Cerebellar cortex (tissue), 1 donor: ENCODE data around the gene S100PBP.
A peak's percentile ranks its signal among the peaks of the same experiment; 100 is the strongest.

Source experiments
- DNase-seq: peaks from one replicate; pipeline ENCODE4 v3.0.0-alpha.2; 2015; ENCODE audit warnings: low spot score

Gene S100PBP

GRCh38 chr1:32870615-32871363 is 53.3 kb downstream of the S100PBP start, which contains the start of gene FNDC5:
TSS of gene FNDC5 (minus strand) at chr1:32870912.
- DNase-seq, result no peak

DNA sequence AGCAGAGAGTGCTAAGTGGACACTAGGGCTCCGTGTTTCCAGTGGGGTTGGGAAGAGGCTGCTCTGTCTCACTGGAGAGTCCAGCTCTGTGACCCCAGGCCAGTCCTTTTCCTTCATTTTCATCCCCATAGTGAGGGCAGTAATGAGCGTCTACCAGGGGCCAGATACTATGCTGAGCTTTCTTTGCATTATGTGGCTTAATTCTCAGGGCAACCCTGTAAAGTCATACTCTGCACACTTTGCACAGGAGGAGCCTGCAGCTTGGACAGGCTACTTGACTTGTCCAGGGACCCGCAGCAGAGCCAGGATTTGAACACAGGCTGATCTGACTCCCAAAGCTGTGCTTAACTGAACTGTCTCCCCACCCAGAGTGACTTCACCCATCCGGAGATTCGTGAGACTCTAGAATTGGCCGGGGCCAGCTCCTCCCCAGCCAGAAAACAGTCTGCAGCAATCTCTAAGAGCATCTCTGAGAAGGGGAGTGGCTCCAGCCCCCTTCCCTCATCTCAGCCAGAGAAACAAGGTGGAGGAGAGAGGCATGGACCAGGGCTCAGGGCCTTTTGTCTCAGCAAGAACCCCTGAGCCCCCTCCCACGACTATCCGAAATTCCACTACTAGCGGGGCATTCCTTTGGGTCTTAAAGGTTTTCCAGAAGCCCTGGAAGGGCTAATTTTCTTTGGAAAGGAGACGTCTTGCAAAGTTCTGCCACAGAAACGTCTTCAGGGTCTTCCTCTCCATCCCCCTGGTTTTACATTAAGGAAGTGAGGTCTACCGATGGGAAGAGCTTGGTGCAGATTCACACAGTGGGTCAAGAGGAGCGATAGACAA is 54.1 kb downstream of the S100PBP start:
- peak; percentile 46 for DNase-seq

GRCh38 chr1:32872192-32872460 is 54.7 kb downstream of the S100PBP start:
- no peak for DNase-seq

- no peak for DNase-seq
Observed at GRCh38 chr1:32873484-32873883, 56.0 kb downstream of the S100PBP start.

DNA sequence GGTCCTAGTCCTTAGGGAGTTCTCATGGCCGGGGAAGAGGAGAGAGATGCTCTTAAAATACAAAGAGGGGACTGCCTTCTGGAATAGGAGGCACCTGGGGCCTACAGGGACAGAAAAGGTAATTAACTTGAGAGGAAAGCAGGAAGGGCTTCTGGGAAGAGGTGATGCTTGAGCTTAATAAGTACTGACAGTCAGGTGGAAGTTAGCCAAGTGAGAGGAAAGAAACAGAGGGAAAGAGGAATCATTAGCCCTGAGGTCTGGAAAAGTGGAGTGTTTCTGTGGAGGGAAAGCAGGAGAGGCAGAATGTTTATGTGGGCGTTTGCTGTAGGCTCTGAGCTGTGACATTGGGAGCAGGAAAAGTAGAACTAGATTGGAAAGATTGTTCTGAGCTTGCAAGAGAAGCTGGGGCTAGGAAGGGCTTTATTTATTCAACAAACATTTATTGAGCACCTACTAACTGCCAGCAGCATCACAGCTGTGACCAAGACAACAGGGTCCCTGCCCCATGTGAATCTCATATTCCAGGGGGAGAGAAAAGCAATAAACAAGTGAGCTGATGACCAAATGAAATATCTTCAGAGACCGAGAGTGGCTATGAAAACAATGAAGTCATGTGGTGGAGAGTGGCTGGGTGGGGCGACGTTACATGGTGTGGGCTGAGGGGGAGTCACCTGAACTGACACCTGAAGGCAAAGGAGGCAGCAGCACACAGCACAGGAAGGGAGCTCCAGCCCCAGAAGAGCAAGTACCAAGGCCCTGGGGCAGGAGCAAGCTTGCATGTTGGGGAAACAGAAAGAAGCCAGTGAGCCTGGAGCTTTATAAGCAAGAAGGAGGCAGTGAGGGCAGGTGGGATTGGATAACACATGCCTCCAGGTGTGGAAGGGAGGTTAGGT is 57.7 kb downstream of the S100PBP start:
- no peak for DNase-seq

GRCh38 chr1:32876341-32877210 is 59.1 kb downstream of the S100PBP start:
- peak; percentile 50 for DNase-seq

DNA sequence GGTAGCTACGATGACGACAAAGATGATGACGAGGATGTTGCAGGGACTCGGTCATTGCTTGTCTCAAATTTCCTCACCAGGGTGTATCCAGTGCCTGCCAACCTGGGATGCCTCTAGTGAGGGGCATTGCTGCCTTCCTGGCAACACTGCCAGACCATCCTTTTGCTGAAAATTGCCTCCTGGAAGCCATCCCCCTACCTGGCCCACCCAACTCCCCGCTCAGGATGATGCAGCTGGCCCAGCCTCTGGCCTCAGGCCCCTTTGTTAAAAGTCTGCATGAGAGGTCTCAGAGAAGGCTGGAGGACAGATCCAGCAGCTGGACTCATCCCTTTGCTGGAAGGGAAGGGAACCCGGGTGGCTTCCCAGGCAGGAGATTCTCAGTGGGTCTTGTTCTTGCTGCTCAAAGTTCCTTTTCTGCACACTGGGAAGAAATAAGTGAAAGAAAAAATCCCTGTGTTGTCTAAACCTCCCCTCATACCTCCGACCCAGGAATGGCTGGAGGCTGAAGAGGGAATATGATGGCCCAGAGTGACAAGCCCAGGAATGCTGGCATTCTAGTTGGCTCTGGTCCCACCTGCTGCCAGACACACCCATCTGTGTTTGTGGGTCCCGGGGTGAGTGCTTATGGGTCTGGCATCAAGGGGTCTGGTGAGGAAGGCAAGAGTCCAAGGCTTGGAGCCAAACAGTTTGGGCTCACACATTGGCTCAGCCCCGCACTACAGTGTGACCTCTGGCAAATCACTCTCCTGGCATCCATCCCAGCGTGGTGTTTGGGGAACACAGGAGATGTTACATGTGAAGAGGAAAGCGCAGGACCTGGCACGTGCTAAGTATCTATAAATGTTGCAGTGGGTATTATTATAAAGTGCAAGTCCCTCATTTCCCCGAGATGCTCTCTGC is 60.0 kb downstream of the S100PBP start:
- DNase-seq, result peak; percentile 78

DNA sequence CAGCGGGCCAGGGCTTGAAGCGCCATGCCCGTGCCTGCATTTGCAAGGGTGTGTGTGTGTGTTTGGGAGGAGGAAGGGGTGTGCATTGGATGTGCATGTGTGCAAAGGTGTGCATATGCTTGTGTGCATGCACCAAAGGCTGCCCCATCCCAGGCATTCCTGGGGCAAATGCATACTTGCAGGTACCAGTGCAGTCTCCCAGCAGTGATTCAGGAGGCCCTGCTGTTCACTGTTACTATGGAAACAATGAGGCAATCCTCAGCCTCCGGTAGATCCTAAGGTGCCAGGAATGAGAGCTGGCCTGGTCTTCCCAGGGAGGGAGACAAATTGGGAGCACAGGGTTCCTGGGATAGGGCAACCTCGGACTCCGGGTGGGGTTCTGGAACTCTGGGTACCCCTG is 60.7 kb downstream of the S100PBP start:
- peak; percentile 93 for DNase-seq

GRCh38 chr1:32878637-32879041 is 61.2 kb downstream of the S100PBP start:
- DNase-seq, result no peak

GRCh38 chr1:32881291-32881690 is 63.8 kb downstream of the S100PBP start:
- no peak for DNase-seq

- peak; percentile 92 for DNase-seq
Observed at GRCh38 chr1:32881871-32882850, 64.7 kb downstream of the S100PBP start.

DNA sequence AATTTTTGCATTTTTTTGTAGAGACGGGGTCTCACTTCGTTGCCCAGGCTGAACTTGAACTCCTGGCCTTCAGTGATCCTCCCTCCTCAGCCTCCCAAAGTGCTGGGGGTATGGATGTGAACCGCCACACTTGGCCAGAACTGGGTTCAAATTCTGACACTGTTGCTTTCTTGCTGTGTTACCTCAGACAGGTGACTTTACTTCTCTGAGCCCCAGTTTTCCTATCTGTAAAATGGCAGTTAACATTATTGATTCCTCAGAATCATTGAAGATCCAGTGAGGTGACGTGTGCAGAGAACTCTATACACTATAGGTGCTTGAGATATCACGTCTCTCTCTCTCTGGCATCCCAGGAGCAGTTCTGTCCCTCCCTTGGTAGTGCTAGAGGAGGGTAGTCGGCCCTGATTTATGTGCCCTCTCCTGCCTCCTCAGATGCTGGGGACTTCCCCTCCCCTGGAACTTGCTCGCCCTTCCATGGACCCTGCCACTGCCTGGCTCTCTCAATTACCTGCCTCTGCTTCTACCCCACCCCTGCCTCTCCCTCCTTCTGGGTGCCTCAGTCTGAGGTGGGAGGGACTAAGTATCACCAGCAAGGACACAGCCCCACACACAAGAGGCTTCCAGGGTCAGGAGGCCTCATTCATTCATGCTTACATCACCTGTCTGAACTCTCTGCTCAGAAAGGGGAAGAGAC is 66.0 kb downstream of the S100PBP start:
- DNase-seq, result no peak

- no peak for DNase-seq
Observed at GRCh38 chr1:32884032-32884372, 66.5 kb downstream of the S100PBP start.

GRCh38 chr1:32884726-32885125 is 67.3 kb downstream of the S100PBP start:
- no peak for DNase-seq

- no peak for DNase-seq
Observed at GRCh38 chr1:32885676-32886003, 68.2 kb downstream of the S100PBP start.

DNA sequence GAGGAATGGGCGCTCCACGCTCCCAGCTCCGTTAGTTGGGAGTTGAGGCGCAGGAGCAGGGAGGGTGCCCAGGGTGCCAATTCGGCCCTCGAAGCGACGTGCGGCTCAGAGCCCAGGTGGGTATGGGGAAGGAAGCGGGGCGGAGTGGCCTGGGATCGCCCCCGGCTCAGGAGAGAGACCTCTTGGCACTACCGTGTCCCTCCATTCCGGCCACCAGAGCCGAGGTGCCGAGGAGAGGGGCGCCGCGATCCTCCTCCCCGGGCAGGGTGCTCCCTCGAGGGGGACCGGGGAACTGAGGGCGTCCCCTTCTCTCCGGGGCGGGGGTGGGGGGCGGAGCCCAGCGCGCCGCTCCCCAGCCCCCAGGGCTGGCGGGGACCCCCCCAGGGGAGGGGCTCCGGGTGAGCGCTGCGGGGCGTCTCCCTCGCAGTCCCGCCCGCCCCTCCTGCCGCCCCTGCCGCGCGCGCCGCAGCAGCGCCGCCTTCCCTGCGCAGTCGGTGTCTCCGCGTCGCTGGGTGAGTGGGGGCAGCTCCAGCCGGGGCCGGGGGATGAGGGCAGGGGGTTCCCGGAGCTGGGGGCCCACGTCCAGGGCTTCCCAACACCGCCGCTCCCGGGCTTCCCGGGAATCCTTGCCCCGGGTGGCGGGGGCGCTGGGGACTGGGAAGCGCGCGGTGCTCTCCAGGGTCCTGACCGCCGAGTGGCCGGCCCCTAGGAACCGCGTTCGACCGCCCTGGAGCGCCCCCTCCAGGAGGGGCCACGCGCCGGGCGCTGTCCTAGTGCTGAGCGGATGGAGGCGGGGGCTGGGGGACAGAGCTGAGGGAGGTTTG is 68.8 kb downstream of the S100PBP start, which contains the start of gene HPCA:
TSS of gene HPCA (plus strand) at position 488 of the 824 bp plus-strand sequence. CDS start 2,408 bp downstream, outside the sequence.
- DNase-seq, result no peak

DNA sequence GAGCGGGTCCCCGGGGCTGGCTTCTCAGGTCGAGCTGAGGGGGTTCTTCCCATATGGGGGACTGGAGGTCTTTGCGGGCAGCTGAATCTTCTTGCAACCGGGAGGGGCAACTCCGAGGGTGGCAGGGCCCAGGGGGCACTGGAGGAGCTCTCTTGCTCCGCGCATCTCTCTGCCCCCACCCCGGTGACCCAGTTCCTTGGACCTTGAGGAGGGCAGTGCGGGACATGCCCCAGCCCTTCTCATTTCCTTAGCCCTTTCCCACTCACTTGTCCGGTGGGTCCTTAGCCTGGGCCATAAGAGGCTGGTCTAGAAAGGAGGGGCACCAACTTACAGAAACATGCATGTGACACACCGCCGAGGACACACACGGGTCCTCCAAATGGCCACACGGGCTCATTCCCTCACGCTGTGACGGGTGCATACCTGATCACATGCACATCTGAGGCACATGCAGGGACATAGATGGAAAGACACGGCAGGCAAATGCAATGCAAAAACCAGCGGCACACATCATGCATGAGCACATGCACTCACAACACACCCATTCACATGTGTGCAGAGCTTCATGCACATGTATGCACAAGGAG is 69.5 kb downstream of the S100PBP start:
- peak; percentile 49 for DNase-seq
